ENCODE measurements around the gene DUSP8. TPM values are rescaled to one million over a fixed set of nuclear protein-coding genes. Genes with fewer than 3 reads are reported as not detected.
"Not testable (repeated sequence)": the region's sequence is repeated elsewhere in the genome, so short reads cannot be mapped to it uniquely, and the experiment has no call there.

DUSP8 gene
- total RNA-seq, 2 donors from 2014 or later: 4.7 to 7.0 TPM

DNA sequence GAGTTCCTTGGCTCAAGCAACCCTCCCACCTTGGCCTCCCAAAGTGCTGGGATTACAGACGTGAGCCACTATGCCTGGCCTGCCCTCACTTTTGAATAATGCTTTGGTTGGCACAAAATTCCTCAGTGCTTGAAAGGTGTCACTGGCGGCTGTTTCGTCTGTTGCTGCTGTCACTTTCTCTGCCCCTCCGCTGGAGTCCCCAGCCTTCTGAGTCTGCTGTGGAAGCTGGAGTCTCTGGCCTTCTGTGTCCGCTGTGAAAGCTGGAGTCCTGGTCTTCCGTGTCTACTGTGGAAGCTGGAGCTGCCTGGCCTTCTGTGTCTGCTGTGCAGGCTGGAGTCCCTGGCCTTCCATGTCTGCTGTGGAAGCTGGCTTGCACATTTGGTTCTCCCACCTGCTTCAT lies 17.9 kb upstream of the DUSP8 start:
- no peak overlapping the region for H3K4me3 Mint-ChIP-seq
- H3K27me3 Mint-ChIP-seq (ENCODE audit: insufficient read depth): peaks cover 19% of the 10 kb centered on the region
- 84 to 88% methylated on average over 6 of the region's 6 CpGs for WGBS, 2 experiments (ENCODE audit: insufficient coverage in 1 of 2, insufficient read length in 1 of 2)
- Histone ChIP-seq H3K4me1 (ENCODE audit: control insufficient read depth, insufficient read depth, low read length) (no peaks in the 10 kb centered on the region), H3K27me3 (ENCODE audit: control insufficient read depth, insufficient read depth, low read length, poor library complexity, severe bottlenecking) (no peaks in the 10 kb centered on the region), H3K36me3 (ENCODE audit: control insufficient read depth, insufficient read depth, low read length) (no peaks in the 10 kb centered on the region), H3K4me3 (ENCODE audit: low read length) (no peak overlapping the region), H3K9ac (ENCODE audit: extremely low read depth, low read length, poor library complexity, severe bottlenecking) (no peak overlapping the region), H3K9me3 (ENCODE audit: control insufficient read depth, low read length) (no peaks in the 10 kb centered on the region), H3K27ac (ENCODE audit: low read depth, low read length) (no peak overlapping the region)
- TF ChIP-seq, protein P1, sequence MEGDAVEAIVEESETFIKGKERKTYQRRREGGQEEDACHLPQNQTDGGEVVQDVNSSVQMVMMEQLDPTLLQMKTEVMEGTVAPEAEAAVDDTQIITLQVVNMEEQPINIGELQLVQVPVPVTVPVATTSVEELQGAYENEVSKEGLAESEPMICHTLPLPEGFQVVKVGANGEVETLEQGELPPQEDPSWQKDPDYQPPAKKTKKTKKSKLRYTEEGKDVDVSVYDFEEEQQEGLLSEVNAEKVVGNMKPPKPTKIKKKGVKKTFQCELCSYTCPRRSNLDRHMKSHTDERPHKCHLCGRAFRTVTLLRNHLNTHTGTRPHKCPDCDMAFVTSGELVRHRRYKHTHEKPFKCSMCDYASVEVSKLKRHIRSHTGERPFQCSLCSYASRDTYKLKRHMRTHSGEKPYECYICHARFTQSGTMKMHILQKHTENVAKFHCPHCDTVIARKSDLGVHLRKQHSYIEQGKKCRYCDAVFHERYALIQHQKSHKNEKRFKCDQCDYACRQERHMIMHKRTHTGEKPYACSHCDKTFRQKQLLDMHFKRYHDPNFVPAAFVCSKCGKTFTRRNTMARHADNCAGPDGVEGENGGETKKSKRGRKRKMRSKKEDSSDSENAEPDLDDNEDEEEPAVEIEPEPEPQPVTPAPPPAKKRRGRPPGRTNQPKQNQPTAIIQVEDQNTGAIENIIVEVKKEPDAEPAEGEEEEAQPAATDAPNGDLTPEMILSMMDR (conservative IDR thresholded peaks at IDR 0.05): no peak
- no peaks in the 10 kb centered on the region for H3K36me3 Mint-ChIP-seq (ENCODE audit: low read depth)
- no peak overlapping the region for H3K27ac Mint-ChIP-seq
- H3K4me1 Mint-ChIP-seq: no peaks in the 10 kb centered on the region
- no peaks in the 10 kb centered on the region for H3K9me3 Mint-ChIP-seq
- no peak for DNase-seq

- not testable (repeated sequence) for H3K27me3 ChIP-seq (ENCODE audit: control insufficient read depth, insufficient read depth, low read length, poor library complexity, severe bottlenecking); H3K9me3 Mint-ChIP-seq
- peaks cover 19% of the 10 kb centered on the region for H3K27me3 Mint-ChIP-seq (ENCODE audit: insufficient read depth)
These were observed 17.3 kb upstream of the DUSP8 start for GRCh38 chr11:1589191-1589963.

DNA sequence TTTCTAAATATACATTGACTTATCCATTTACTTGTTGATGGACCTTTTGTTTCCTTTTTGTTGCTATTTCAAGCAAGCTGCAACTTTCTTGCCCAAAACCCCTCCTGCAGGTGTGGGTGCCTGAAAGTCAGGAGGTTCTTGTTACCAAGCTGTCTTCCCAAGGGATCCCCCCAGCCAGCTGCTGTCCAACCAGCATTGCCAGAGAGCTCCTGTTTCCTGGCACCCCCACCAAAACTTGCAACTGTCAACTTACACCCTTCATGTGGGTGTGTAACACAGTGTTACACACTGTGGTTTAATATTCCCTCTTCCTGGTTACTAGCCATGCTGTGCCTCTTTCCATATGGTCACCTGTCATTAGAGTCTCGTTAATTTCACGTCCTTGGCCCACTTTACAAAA lies 14.6 kb upstream of the DUSP8 start:
- no peak overlapping the region for H3K27ac ChIP-seq (ENCODE audit: low read depth, low read length)
- no peaks in the 10 kb centered on the region for H3K9me3 Mint-ChIP-seq
- H3K36me3 Mint-ChIP-seq (ENCODE audit: low read depth): no peaks in the 10 kb centered on the region
- H3K27ac Mint-ChIP-seq: no peak overlapping the region
- H3K27me3 Mint-ChIP-seq (ENCODE audit: insufficient read depth): peaks cover 8% of the 10 kb centered on the region
- H3K4me3 ChIP-seq (ENCODE audit: low read length): no peak overlapping the region
- no peaks in the 10 kb centered on the region for H3K4me1 Mint-ChIP-seq
- DNase-seq: no peak
- H3K36me3 ChIP-seq (ENCODE audit: control insufficient read depth, insufficient read depth, low read length): no peaks in the 10 kb centered on the region
- TF ChIP-seq, protein P1 (conservative IDR thresholded peaks at IDR 0.05): no peak
- H3K9ac ChIP-seq (ENCODE audit: extremely low read depth, low read length, poor library complexity, severe bottlenecking): no peak overlapping the region
- H3K4me3 Mint-ChIP-seq: no peak overlapping the region
- WGBS, 2 experiments (ENCODE audit: insufficient coverage in 1 of 2, insufficient read length in 1 of 2): 97 to 100% methylated on average over 2 of the region's 2 CpGs
- H3K4me1 ChIP-seq (ENCODE audit: control insufficient read depth, insufficient read depth, low read length): no peaks in the 10 kb centered on the region
- no peaks in the 10 kb centered on the region for H3K27me3 ChIP-seq (ENCODE audit: control insufficient read depth, insufficient read depth, low read length, poor library complexity, severe bottlenecking)
- no peaks in the 10 kb centered on the region for H3K9me3 ChIP-seq (ENCODE audit: control insufficient read depth, low read length)

More at GRCh38 chr11:1589191-1589963, 17.3 kb upstream of the DUSP8 start:
- not testable (repeated sequence) for H3K27ac ChIP-seq (ENCODE audit: low read depth, low read length); DNase-seq; H3K4me1 ChIP-seq (ENCODE audit: control insufficient read depth, insufficient read depth, low read length); H3K9ac ChIP-seq (ENCODE audit: extremely low read depth, low read length, poor library complexity, severe bottlenecking); H3K27ac Mint-ChIP-seq; H3K4me3 Mint-ChIP-seq; H3K4me1 Mint-ChIP-seq; H3K4me3 ChIP-seq (ENCODE audit: low read length); H3K36me3 Mint-ChIP-seq (ENCODE audit: low read depth); H3K36me3 ChIP-seq (ENCODE audit: control insufficient read depth, insufficient read depth, low read length); H3K9me3 ChIP-seq (ENCODE audit: control insufficient read depth, low read length)
- WGBS, 2 experiments (ENCODE audit: insufficient coverage in 1 of 2, insufficient read length in 1 of 2): 68 to 75% methylated on average over 5 to 7 of the region's 10 CpGs

GRCh38 chr11:1584661-1585370 lies 12.7 kb upstream of the DUSP8 start, which contains the start of gene KRTAP5-1:
Gene KRTAP5-1 (minus strand): TSS chr11:1585283. CDS start chr11:1585249, 34 bp downstream.
- H3K4me1 ChIP-seq (ENCODE audit: control insufficient read depth, insufficient read depth, low read length); H3K9me3 ChIP-seq (ENCODE audit: control insufficient read depth, low read length); DNase-seq; H3K36me3 ChIP-seq (ENCODE audit: control insufficient read depth, insufficient read depth, low read length); H3K27ac ChIP-seq (ENCODE audit: low read depth, low read length); H3K27me3 ChIP-seq (ENCODE audit: control insufficient read depth, insufficient read depth, low read length, poor library complexity, severe bottlenecking); H3K27me3 Mint-ChIP-seq (ENCODE audit: insufficient read depth); H3K4me3 ChIP-seq (ENCODE audit: low read length); H3K9me3 Mint-ChIP-seq; H3K4me3 Mint-ChIP-seq; H3K4me1 Mint-ChIP-seq; H3K9ac ChIP-seq (ENCODE audit: extremely low read depth, low read length, poor library complexity, severe bottlenecking); H3K36me3 Mint-ChIP-seq (ENCODE audit: low read depth); H3K27ac Mint-ChIP-seq: not testable (repeated sequence)
- WGBS, 2 experiments (ENCODE audit: insufficient coverage in 1 of 2, insufficient read length in 1 of 2): 87 to 100% methylated on average over 1 to 7 of the region's 9 CpGs

DNA sequence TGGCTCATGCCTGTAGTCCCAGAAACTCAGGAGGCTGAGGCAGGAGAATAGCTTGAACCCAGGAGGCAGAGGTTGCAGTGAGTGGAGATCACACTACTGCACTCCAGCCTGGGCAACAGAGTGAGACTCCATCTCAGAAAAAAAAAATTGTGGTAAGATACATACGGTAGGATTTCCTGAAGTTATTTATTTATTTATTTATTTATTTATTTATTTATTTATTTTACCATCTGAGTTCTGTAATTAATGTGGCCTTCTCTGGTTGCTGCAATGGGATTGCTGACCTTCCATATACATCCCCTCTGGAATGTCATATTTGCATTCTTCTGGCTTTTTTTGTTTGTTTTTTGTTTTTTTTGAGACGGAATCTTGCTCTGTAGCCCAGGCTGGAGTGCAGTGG lies 10.8 kb upstream of the DUSP8 start:
- H3K9ac ChIP-seq (ENCODE audit: extremely low read depth, low read length, poor library complexity, severe bottlenecking); H3K9me3 ChIP-seq (ENCODE audit: control insufficient read depth, low read length); H3K27ac ChIP-seq (ENCODE audit: low read depth, low read length); H3K27me3 Mint-ChIP-seq (ENCODE audit: insufficient read depth); H3K36me3 ChIP-seq (ENCODE audit: control insufficient read depth, insufficient read depth, low read length); H3K36me3 Mint-ChIP-seq (ENCODE audit: low read depth); H3K4me1 ChIP-seq (ENCODE audit: control insufficient read depth, insufficient read depth, low read length); H3K4me3 ChIP-seq (ENCODE audit: low read length); H3K27me3 ChIP-seq (ENCODE audit: control insufficient read depth, insufficient read depth, low read length, poor library complexity, severe bottlenecking); DNase-seq; H3K4me3 Mint-ChIP-seq; H3K4me1 Mint-ChIP-seq; H3K27ac Mint-ChIP-seq; H3K9me3 Mint-ChIP-seq: not testable (repeated sequence)
- WGBS, 2 experiments (ENCODE audit: insufficient coverage in 1 of 2, insufficient read length in 1 of 2): 86% methylated on average over 1 of the region's 2 CpGs; no CpG with 5 or more reads in 1 of the 2 experiments
